Uterus (tissue), 4 donors: Measurements from ENCODE around the gene WASHC4. TPM values are rescaled to one million over a fixed set of nuclear protein-coding genes. Genes with fewer than 3 reads are reported as not detected.

Experiments used
- DNase-seq, 2 donors: peaks; one replicate each; pipeline ENCODE4 v3.0.0-alpha.2; 2019 to 2020
- H3K27ac ChIP-seq, 2 donors: fragments of 200-600 bp; sonication (generic); 1 replicate in 1 of 2; 2 replicates in 1 of 2; pipeline ENCODE4 v1.5.1; 2016 to 2018
- H3K27me3 ChIP-seq, 2 donors: fragments of 200-600 bp; sonication (generic); one replicate each; pipeline ENCODE4 v1.5.1; 2018 to 2019; ENCODE audit warnings: control low read depth in 1 of 2
- H3K36me3 ChIP-seq, 2 donors: fragments of 200-600 bp; sonication (generic); one replicate each; pipeline ENCODE4 v1.5.1; 2019; ENCODE audit warnings: control low read depth in 1 of 2
- H3K4me1 ChIP-seq, 2 donors: fragments of 200-600 bp; sonication (generic); one replicate each; pipeline ENCODE4 v1.5.1; 2018 to 2019; ENCODE audit warnings: control low read depth in 1 of 2
- H3K4me3 ChIP-seq, 2 donors: fragments of 200-600 bp; sonication (generic); 1 replicate in 1 of 2; 2 replicates in 1 of 2; pipeline ENCODE4 v1.5.1; 2018 to 2019; ENCODE audit warnings: mild to moderate bottlenecking in 1 of 2
- H3K9me3 ChIP-seq, 2 donors: fragments of 200-600 bp; sonication (generic); one replicate each; pipeline ENCODE4 v1.5.1; 2019; ENCODE audit warnings: control low read depth in 1 of 2
- POLR2A ChIP-seq, 2 donors: fragments of 450-650 bp; IDR thresholded peaks; one replicate each; pipeline ENCODE4 v1.6.1; 2016; ENCODE audit warnings: antibody characterized with exemption in 2 of 2, mild to moderate bottlenecking in 1 of 2, moderate library complexity in 1 of 2
- intact Hi-C: fragments of 100-400 bp; cut with DNase I; formaldehyde crosslinking; loops from one replicate; pipeline ENCODE4 v1.15.1; 2023; ENCODE audit warnings: low total_unique reads
- total RNA-seq, 4 donors: library from RNA; depleted of rRNA in 3 of 4; stranded (reverse); fragments of >200 nt in 3 of 4; gene quantifications; one replicate each; pipeline versions ENCODE4 v1.1.0 to v1.2.4, GENCODE V29; 2014 to 2023
- TF ChIP-seq, protein P1 (sequence below), 4 experiments: fragments of 200-600 bp in 2 of 4; fragments of 450-650 bp in 2 of 4; sonication (generic) in 2 of 4; IDR thresholded peaks; one replicate each; pipeline ENCODE4 v1.5.1; 2016 to 2019; ENCODE audit warnings: antibody characterized with exemption in 4 of 4, mild to moderate bottlenecking in 2 of 4, moderate library complexity in 1 of 4
- donor health status: DM: yes; HTN: yes; CAD: no.

Gene WASHC4
- total RNA-seq, 4 donors from 2014 or later: 44.1 to 162 (median 59.9) TPM

DNA sequence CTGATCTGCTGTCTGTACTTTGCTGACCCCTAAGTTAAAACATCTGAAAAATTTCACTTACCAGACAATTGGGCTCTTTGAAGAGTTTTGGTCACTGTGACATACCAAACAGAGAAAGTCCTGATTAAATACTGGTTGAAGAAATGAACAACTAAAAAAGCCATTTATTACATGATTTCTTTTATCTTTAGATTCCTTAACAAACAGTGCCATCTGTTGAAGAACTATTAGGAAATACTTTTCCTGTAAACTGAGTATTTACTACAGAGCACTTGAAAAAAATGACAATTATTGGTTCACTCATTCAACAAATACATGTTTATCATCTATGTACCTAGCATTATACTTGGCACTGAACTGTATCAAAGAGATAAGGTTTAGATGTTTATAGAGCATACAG is 6.5 kb upstream of the WASHC4 start:
- intact Hi-C loops: no loop called here
- Histone ChIP-seq H3K27ac (no peak overlapping the region), H3K36me3 (no peaks in the 10 kb centered on the region)

DNA sequence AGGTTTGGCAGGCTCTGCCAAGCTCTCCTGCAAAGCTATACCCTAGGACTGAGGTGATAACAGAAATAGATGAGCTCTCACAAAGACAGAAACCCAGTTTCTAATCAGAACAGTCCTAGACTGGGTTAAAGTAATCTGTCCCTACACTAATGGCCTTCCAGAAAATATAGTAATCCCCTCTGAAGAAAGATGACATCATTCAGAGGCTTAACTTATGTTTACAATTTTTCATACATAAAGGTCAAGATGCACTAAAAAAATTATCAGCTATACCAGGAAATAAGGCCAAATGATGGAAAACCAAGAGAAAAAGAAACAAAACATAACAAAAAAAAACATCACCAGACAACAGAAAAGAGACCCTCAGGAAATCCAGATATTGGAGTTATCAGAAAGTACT is 4.9 kb upstream of the WASHC4 start:
- DNase-seq: no peak
- H3K36me3 ChIP-seq: no peaks in the 10 kb centered on the region
- H3K9me3 ChIP-seq: no peaks in the 10 kb centered on the region
- intact Hi-C loops: no loop called here
- no peaks in the 10 kb centered on the region for H3K4me1 ChIP-seq
- H3K4me3 ChIP-seq: no peak overlapping the region
- no peak for TF ChIP-seq POLR2A (IDR thresholded peaks at IDR 0.05)
- TF ChIP-seq, protein P1, sequence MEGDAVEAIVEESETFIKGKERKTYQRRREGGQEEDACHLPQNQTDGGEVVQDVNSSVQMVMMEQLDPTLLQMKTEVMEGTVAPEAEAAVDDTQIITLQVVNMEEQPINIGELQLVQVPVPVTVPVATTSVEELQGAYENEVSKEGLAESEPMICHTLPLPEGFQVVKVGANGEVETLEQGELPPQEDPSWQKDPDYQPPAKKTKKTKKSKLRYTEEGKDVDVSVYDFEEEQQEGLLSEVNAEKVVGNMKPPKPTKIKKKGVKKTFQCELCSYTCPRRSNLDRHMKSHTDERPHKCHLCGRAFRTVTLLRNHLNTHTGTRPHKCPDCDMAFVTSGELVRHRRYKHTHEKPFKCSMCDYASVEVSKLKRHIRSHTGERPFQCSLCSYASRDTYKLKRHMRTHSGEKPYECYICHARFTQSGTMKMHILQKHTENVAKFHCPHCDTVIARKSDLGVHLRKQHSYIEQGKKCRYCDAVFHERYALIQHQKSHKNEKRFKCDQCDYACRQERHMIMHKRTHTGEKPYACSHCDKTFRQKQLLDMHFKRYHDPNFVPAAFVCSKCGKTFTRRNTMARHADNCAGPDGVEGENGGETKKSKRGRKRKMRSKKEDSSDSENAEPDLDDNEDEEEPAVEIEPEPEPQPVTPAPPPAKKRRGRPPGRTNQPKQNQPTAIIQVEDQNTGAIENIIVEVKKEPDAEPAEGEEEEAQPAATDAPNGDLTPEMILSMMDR (IDR thresholded peaks at IDR 0.05): no peak
- no peaks in the 10 kb centered on the region for H3K27me3 ChIP-seq
- no peak overlapping the region for H3K27ac ChIP-seq

More for the DNA sequence above, 6.5 kb upstream of the WASHC4 start:
- Histone ChIP-seq H3K27me3 (no peaks in the 10 kb centered on the region), H3K9me3 (no peaks in the 10 kb centered on the region), H3K4me1 (no peaks in the 10 kb centered on the region), H3K4me3 (no peak overlapping the region)
- TF ChIP-seq, protein P1 (IDR thresholded peaks at IDR 0.05): peak in 1 of 4 experiments; percentile 2
- no peak for TF ChIP-seq POLR2A (IDR thresholded peaks at IDR 0.05)
- no peak for DNase-seq

DNA sequence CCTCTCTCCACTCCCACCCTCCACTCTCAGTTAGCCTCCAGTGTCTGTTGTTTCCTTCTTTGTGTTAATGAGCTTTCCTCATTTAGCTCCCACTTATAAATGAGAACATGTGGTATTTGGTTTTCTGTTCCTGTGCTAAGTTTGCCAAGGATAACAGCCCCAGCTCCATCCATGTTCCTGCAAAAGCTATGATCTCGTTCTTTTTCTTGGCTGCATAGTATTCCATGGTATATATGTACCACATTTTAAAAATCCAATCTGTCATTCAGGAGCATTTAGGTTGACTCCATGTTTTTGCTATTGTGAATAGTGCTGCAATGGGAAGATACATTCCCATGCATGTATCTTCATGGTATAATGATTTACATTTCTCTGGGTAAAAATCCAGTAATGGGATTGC is 2.8 kb upstream of the WASHC4 start:
- no peaks in the 10 kb centered on the region for H3K9me3 ChIP-seq
- no peak overlapping the region for H3K4me3 ChIP-seq
- no peaks in the 10 kb centered on the region for H3K36me3 ChIP-seq
- intact Hi-C loops: no loop called here
- no peak overlapping the region for H3K27ac ChIP-seq
- no peaks in the 10 kb centered on the region for H3K27me3 ChIP-seq
- DNase-seq: no peak
- TF ChIP-seq, protein P1 (IDR thresholded peaks at IDR 0.05): no peak
- TF ChIP-seq POLR2A (IDR thresholded peaks at IDR 0.05): no peak
- no peaks in the 10 kb centered on the region for H3K4me1 ChIP-seq

DNA sequence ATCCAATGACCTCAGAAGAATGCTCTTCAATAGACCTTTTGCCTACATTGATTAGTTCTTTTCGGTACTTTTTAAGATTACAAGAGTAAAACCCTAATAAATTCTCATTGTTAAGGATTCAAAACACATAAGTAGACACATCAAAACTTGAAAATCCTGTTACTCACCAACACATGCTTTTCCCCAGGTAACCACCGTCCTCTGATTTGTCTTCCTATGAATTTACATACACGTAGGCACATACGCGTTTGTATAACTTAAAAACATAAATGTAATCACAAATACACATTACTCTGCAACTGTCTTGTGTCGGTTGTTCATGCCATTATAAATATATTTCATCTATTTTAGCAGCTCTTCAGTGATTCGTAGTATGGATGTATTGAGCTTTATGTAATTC is 910 bp upstream of the WASHC4 start:
- TF ChIP-seq, protein P1 (IDR thresholded peaks at IDR 0.05): no peak
- no peak for TF ChIP-seq POLR2A (IDR thresholded peaks at IDR 0.05)
- H3K36me3 ChIP-seq: no peaks in the 10 kb centered on the region
- H3K4me1 ChIP-seq: no peaks in the 10 kb centered on the region
- H3K27ac ChIP-seq: peak overlapping the region in 1 of 2 donors; percentile 92
- H3K4me3 ChIP-seq: peak overlapping the region in 1 of 2 donors; percentile 77
- H3K27me3 ChIP-seq: no peaks in the 10 kb centered on the region
- intact Hi-C loops: no loop called here
- H3K9me3 ChIP-seq: no peaks in the 10 kb centered on the region
- no peak for DNase-seq

DNA sequence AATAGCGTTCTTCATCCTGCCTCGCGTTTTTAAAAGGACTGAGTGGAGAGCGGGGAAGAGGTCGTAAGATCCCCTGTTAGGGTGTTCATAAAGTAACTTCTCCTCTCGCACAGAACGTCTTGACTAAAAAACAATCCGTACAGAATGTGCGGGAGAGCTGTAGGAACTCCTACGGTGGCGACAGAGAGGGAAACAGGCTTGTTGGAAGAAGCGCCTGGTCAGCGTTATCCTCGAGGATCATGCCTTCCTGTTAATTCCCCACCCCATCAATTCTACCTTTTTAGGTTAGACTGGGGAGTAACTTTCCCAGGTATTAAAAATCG is 399 bp upstream of the WASHC4 start:
- TF ChIP-seq POLR2A (IDR thresholded peaks at IDR 0.05): no peak
- TF ChIP-seq, protein P1 (IDR thresholded peaks at IDR 0.05): no peak
- DNase-seq: no peak

More for the DNA sequence above, 399 bp upstream of the WASHC4 start:
- Histone ChIP-seq H3K36me3 (no peaks in the 10 kb centered on the region), H3K4me1 (no peaks in the 10 kb centered on the region), H3K4me3 (peak overlapping the region; percentile 63 to 77), H3K27me3 (no peaks in the 10 kb centered on the region), H3K9me3 (no peaks in the 10 kb centered on the region), H3K27ac (peak overlapping the region; percentile 92)
- intact Hi-C loops: no loop called here
